ENCODE results near the gene RPL39L.

- TF ChIP-seq CTCF (IDR thresholded peaks at IDR 0.05; ENCODE audit: low read depth, low read length): no peak
- TF ChIP-seq POLR2A (IDR thresholded peaks at IDR 0.05; ENCODE audit: extremely low read depth, insufficient read length): no peak
- no peak for TF ChIP-seq MAX (IDR thresholded peaks at IDR 0.05; ENCODE audit: low read depth, low read length)
- TF ChIP-seq MYC (IDR thresholded peaks at IDR 0.05; ENCODE audit: low read depth, low read length): no peak
Measured at GRCh38 chr3:187073581-187074098, 65.7 kb downstream of the RPL39L start.
